ENCODE data around the gene BBLN.
"Not testable (repeated sequence)": the region's sequence is repeated elsewhere in the genome, so short reads cannot be mapped to it uniquely, and the experiment has no call there.

Gene BBLN

GRCh38 chr9:128164307-128164885 is 4.3 kb downstream of the BBLN start:
- DNase-seq = no peak

GRCh38 chr9:128166169-128166568 is 6.1 kb downstream of the BBLN start:
- DNase-seq = no peak

GRCh38 chr9:128167209-128167608 is 7.1 kb downstream of the BBLN start:
- DNase-seq = no peak

- no peak for DNase-seq
Observed at GRCh38 chr9:128168731-128169308, 8.8 kb downstream of the BBLN start.

- DNase-seq = no peak
Observed at GRCh38 chr9:128169492-128169891, 9.4 kb downstream of the BBLN start.

DNA sequence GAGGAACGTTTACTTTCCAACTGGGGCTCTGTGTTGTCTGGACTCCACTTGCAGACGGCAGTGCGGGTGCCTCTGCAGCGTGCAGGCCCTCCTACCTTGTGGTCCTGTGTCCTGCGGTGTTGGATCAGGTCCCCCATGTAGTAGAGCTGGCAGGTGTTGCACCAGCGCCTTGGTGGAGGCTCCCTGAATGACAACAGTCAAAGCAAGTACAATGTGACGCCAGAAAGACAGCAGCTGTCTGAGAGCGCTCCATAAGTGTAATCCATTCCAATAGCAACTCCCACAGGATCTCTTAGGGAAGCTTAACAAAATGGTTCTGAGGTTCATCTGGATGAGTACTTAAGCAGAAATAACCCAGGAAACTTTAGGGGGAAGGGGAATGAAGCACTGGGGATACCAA is 9.9 kb downstream of the BBLN start:
- DNase-seq = no peak

GRCh38 chr9:128174062-128174461 is 14.0 kb downstream of the BBLN start:
- DNase-seq = no peak

- DNase-seq = no peak
Observed at GRCh38 chr9:128175102-128175563, 15.1 kb downstream of the BBLN start.

GRCh38 chr9:128175726-128176125 is 15.7 kb downstream of the BBLN start:
- no peak for DNase-seq

GRCh38 chr9:128178806-128179431 is 18.9 kb downstream of the BBLN start:
- DNase-seq = no peak

- no peak for DNase-seq
Observed at GRCh38 chr9:128180001-128180400, 19.9 kb downstream of the BBLN start.

DNA sequence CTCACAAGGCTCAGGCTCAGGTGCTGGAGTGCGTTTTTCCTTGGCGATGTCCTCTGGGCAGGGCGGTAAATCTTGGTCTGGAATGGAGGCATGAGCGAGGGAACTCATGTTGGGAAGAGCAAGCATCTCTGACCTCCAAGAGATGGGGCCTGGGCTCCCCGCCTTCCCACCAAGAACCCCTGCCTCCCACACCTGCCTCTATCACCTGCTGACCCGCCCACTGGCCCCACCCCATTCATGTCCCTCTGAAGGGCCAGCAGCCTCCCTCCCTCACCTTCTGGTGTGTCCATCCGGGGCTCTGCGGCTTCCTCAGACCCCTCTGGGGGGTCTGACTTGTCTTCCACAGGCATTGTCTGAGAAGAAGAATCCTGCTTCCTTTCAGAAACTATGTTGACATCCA is 20.4 kb downstream of the BBLN start:
- DNase-seq = no peak

DNA sequence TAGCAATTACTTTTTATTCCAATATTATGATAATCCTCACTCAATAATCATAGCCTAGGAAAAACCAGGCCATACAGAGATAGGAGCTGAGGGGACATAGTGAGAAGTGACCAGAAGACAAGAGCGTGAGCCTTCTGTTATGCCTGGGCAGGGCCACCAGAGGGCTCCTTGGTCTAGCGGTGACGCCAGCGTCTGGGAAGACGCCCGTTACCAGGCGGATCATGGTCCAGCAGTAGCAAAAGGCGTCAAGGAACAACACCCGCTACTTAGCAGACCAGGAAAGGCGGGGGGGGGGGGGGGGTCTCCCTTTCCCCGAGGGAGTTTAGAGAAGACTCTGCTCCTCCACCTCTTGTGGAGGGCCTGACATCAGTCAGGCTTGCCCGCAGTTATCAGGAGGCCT is 21.4 kb downstream of the BBLN start:
- DNase-seq = not testable (repeated sequence)

DNA sequence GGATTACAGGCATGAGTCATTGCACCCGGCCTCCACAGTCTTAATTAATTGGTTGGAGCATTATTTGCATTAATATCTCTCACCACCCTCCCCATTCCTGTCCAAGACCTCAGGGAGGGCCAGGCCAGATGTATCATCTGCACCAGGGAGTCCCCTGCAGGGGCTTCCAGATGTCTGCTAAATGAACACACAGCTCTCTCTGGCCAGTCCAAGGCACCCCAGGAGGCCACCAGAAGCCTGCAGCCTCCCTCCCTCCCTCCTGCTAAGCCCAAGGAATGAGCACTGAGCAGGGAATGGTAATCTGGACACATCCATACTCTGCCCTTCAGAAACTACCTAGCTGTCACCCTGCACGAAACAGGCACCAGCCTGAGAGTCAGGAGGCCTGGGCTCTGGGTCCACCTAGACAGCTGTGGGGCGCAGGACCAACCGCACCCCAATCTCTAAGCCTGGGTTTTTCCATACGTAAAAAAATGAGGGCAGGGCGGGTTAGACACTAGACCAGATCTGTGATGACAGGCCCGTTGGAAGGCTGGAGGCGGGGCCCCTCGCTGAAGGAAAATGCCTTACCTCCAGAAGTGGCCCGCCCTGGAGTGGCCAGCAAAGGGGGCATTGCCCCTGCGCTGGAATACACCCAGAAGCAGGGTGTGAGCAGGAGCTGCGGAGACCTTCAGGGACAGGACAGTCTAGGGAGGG is 23.0 kb downstream of the BBLN start:
- no peak for DNase-seq

DNA sequence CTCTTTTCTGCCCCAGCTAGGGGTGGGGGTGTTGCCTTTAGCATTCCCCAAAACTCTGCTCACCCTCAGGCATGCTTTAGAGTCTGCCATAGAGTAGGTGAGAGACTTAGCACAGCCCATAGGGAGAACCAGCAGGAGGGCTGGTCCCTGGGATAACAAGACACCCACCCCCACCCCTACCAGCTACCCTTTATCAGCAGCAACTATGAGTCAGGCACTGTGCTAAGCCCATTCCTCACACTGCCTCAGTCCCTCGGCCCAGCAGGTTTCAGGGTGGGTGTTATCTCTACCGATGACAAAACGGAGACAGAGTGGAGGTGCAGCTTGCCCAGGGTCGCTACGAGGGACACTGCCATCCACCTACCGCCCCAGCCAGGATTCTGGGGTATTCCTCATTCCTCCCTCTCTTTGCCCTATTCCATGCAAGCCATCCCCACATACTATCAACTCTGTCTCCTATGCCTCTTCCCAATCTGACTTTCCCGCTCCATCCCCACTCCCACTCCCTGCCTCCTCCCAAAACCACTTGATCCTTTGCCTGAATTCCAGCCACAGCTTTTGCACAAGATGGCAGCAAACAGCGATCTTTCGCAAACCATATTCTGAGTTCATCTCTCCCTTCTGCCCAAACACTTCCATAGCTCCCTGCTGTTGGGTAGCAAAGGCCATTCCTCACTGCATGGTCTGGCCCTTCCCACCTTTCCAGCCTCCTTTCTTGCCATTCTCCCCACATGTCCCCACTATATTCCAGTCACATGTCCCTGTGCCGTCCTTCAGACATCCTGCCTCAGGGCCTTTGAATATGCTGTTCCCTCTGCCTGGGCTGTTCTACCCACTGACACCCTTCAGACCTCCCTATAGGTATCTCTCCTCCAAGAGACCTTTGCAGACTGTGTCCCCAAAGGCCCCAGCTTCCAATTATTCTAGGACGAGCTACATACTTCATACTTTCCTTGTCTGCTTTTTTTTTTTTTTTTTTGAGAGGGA is 26.2 kb downstream of the BBLN start:
- DNase-seq = no peak

- DNase-seq = no peak
Observed at GRCh38 chr9:128187361-128187760, 27.3 kb downstream of the BBLN start.

- no peak for DNase-seq
Observed at GRCh38 chr9:128188209-128188608, 28.1 kb downstream of the BBLN start.

GRCh38 chr9:128190013-128190412 is 29.9 kb downstream of the BBLN start:
- no peak for DNase-seq

DNA sequence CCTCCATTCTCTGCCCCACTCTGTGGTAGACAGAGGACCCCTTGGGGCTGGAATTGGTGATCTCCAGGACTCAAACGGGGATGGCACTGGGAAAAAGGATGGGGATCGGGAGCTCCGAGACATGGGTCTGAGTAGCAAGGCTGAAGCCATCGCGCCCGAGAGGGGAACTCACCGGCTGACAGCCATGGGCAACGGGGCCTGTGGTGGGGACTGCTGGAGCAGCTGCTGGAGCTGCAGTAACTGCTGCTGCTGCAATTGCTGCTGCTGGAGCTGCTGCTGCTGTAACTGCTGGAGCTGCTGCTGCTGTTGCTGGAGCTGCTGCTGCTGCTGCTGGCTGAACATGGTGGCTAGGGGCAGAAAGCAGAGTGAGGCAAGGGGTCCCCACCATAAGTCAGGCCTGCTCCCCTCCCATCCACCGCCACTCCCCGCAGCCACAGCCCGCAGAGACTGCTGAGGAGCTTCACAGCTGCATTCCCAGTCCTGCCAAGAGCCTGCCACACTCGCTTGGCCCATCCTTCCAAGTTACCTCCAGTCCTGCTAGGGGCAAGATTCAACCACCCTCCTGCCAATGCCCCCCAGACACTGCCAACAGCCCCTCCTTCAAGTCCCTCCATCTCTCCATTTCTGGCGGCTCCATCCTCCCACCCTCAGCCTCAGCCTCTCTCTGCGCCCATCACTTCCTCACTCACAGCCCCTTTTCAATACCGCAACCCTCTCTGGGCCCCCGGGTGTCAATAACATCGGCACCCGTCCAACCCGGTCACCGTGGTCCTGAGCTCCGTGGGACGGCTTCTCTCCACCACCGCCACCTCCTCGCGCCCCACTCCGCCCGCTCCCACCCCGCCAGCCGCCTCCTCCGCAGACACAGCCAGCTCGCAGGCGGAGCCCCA is 30.7 kb downstream of the BBLN start:
- no peak for DNase-seq

GRCh38 chr9:128191406-128192046 is 31.5 kb downstream of the BBLN start, which contains the start of gene CIZ1:
CIZ1 (minus strand) TSS chr9:128191572; CDS start chr9:128190857, 715 bp downstream.
- DNase-seq = peak; percentile 45

Data from NCI-H1048 (cell line).